GM18505 (cell line): Measurements from ENCODE around the gene KRT17.
"Not testable (repeated sequence)": the region's sequence is repeated elsewhere in the genome, so short reads cannot be mapped to it uniquely, and the experiment has no call there.

Experiments used
- ATAC-seq: cut with Tn5 transposase; IDR thresholded peaks from one replicate; pipeline ENCODE4 v1.9.1; 2021; ENCODE audit not compliant: unreplicated experiment
- POLR2A ChIP-seq: IDR thresholded peaks from 4 replicates; pipeline ENCODE4 v1.6.1; 2011; ENCODE audit warnings: borderline replicate concordance; ENCODE audit not compliant: insufficient read depth, insufficient read length; ENCODE audit errors: extremely low read depth

The KRT17 gene

GRCh38 chr17:41610965-41611640 lies 13.3 kb downstream of the KRT17 start:
- ATAC-seq = no peak
- TF ChIP-seq POLR2A = no peak

- ATAC-seq = not testable (repeated sequence)
Measured at GRCh38 chr17:41610061-41610517, 14.3 kb downstream of the KRT17 start.

- not testable (repeated sequence) for ATAC-seq
Measured at GRCh38 chr17:41606930-41607329, 17.4 kb downstream of the KRT17 start.

GRCh38 chr17:41602524-41602923 lies 21.9 kb downstream of the KRT17 start:
- TF ChIP-seq POLR2A = no peak
- no peak for ATAC-seq

- ATAC-seq = no peak
- TF ChIP-seq POLR2A = no peak
Measured at GRCh38 chr17:41600318-41600717, 24.1 kb downstream of the KRT17 start.

GRCh38 chr17:41599680-41600079 lies 24.7 kb downstream of the KRT17 start:
- no peak for TF ChIP-seq POLR2A
- ATAC-seq = no peak

GRCh38 chr17:41595585-41595984 lies 28.8 kb downstream of the KRT17 start:
- ATAC-seq = no peak
- no peak for TF ChIP-seq POLR2A

- no peak for TF ChIP-seq POLR2A
- ATAC-seq = no peak
Measured at GRCh38 chr17:41594363-41594915, 29.9 kb downstream of the KRT17 start.

- no peak for TF ChIP-seq POLR2A
- no peak for ATAC-seq
Measured at GRCh38 chr17:41593306-41593981, 30.9 kb downstream of the KRT17 start.

GRCh38 chr17:41592601-41593305 lies 31.6 kb downstream of the KRT17 start:
- no peak for ATAC-seq
- TF ChIP-seq POLR2A = no peak

GRCh38 chr17:41589301-41589700 lies 35.1 kb downstream of the KRT17 start:
- no peak for ATAC-seq
- no peak for TF ChIP-seq POLR2A

- no peak for ATAC-seq
- no peak for TF ChIP-seq POLR2A
Measured at GRCh38 chr17:41588126-41588810, 36.1 kb downstream of the KRT17 start.

GRCh38 chr17:41586863-41587495 lies 37.4 kb downstream of the KRT17 start, which contains the start of gene KRT14:
TSS of gene KRT14 (minus strand) at chr17:41586895. CDS start at chr17:41586834, 61 bp downstream.
- no peak for TF ChIP-seq POLR2A
- no peak for ATAC-seq
